Stimulated activated CD4-positive, alpha-beta T cell treated with anti-CD3 and anti-CD28 coated beads, Interleukin-15, amount 100 ng/mL, for 48 hours (primary cell): ENCODE measurements around the gene CDH10.

Experiments
- DNase-seq, 2 donors: peaks; one replicate each; pipeline ENCODE4 v3.0.0-alpha.2; 2020; ENCODE audit warnings: low read depth in 2 of 2

The CDH10 gene

GRCh38 chr5:24598956-24599355 lies 45.8 kb downstream of the CDH10 start:
- DNase-seq = no peak

- DNase-seq = no peak
Observed at GRCh38 chr5:24595329-24595728, 49.4 kb downstream of the CDH10 start.

GRCh38 chr5:24591426-24591825 lies 53.4 kb downstream of the CDH10 start:
- DNase-seq = no peak

GRCh38 chr5:24589566-24589965 lies 55.2 kb downstream of the CDH10 start:
- DNase-seq = no peak

GRCh38 chr5:24585751-24586150 lies 59.0 kb downstream of the CDH10 start:
- DNase-seq = no peak

GRCh38 chr5:24571302-24571701 lies 73.5 kb downstream of the CDH10 start:
- DNase-seq = no peak

- no peak for DNase-seq
Observed at GRCh38 chr5:24566933-24567332, 77.8 kb downstream of the CDH10 start.

GRCh38 chr5:24555229-24555628 lies 89.5 kb downstream of the CDH10 start:
- DNase-seq = no peak

GRCh38 chr5:24547132-24547531 lies 97.6 kb downstream of the CDH10 start:
- no peak for DNase-seq

GRCh38 chr5:24539613-24540012 lies 105.2 kb downstream of the CDH10 start:
- no peak for DNase-seq

- DNase-seq = no peak
Observed at GRCh38 chr5:24538346-24538745, 106.4 kb downstream of the CDH10 start.

GRCh38 chr5:24535646-24536045 lies 109.1 kb downstream of the CDH10 start:
- DNase-seq = no peak

- no peak for DNase-seq
Observed at GRCh38 chr5:24530906-24531305, 113.9 kb downstream of the CDH10 start.

- DNase-seq = no peak
Observed at GRCh38 chr5:24525414-24525813, 119.4 kb downstream of the CDH10 start.

GRCh38 chr5:24512423-24512822 lies 132.4 kb downstream of the CDH10 start:
- DNase-seq = no peak

- DNase-seq = no peak
Observed at GRCh38 chr5:24510523-24510988, 134.2 kb downstream of the CDH10 start.

- no peak for DNase-seq
Observed at GRCh38 chr5:24509943-24510342, 134.8 kb downstream of the CDH10 start.

GRCh38 chr5:24505258-24505657 lies 139.5 kb downstream of the CDH10 start:
- no peak for DNase-seq

GRCh38 chr5:24497591-24498157 lies 147.1 kb downstream of the CDH10 start:
- no peak for DNase-seq

GRCh38 chr5:24497145-24497544 lies 147.6 kb downstream of the CDH10 start:
- DNase-seq = no peak

GRCh38 chr5:24496268-24496667 lies 148.5 kb downstream of the CDH10 start:
- DNase-seq = no peak

- no peak for DNase-seq
Observed at GRCh38 chr5:24492229-24492628, 152.5 kb downstream of the CDH10 start.

- no peak for DNase-seq
Observed at GRCh38 chr5:24491490-24491889, 153.3 kb downstream of the CDH10 start.
